HCT116 (cell line): ENCODE measurements around the gene CLK3. TPM values are rescaled to one million over a fixed set of nuclear protein-coding genes. Genes with fewer than 3 reads are reported as not detected.

Experiments used
- ATAC-seq: fragments of 200-7000 bp; cut with Tn5 transposase; 2 replicates; pipeline ENCODE4 v1.9.1; 2020; ENCODE audit warnings: mild to moderate bottlenecking, moderate library complexity
- BruUV-seq: library from RNA; stranded (reverse); fragments of 400-500 nt; replicated peaks from 2 replicates; lab custom pipeline; 2021; lab: Mats Ljungman, UMichigan
- CTCF ChIA-PET: fragments of 300-600 bp; sonication (Branson Sonifier 250); formaldehyde crosslinking; loops from one replicate; lab custom pipeline; 2021; ENCODE audit warnings: antibody characterized with exemption; lab: Charles Lee
- POLR2A ChIA-PET: fragments of 300-600, 350-600 bp; sonication (Branson Sonifier 250); formaldehyde crosslinking; loops from one replicate; lab custom pipeline; 2021; ENCODE audit warnings: antibody characterized with exemption; lab: Charles Lee
- RAD21 ChIA-PET, 2 experiments: fragments of 300-600 bp; sonication (Branson Sonifier 250); formaldehyde crosslinking; loops; one replicate each; lab custom pipeline; 2023; ENCODE audit warnings: low total read pairs in 2 of 2; ENCODE audit not compliant: uncharacterized antibody in 2 of 2, unreplicated experiment in 2 of 2, low non-redundant PET in 1 of 2; lab: Charles Lee
- DNase-seq: peaks from one replicate; pipeline ENCODE4 v3.0.0-alpha.2; 2010; ENCODE audit warnings: low read depth, low spot score
- H2AFZ ChIP-seq: fragments of 200-600 bp; shearing (Covaris generic), sonication (generic); 2 replicates; pipeline ENCODE4 v1.6.1; 2017; ENCODE audit warnings: low read depth, mixed run types, mixed read lengths, antibody characterized with exemption, low read length; ENCODE audit not compliant: poor library complexity, severe bottlenecking
- H3K27ac ChIP-seq: 2 replicates; pipeline ENCODE4 v1.5.1; 2012; ENCODE audit warnings: low read depth, low read length
- H3K27me3 ChIP-seq: fragments of 200-600 bp; sonication (generic); 2 replicates; pipeline ENCODE4 v1.6.1; 2016; ENCODE audit warnings: mixed run types, low read length, mixed read lengths; ENCODE audit not compliant: insufficient read depth
- H3K36me3 ChIP-seq, 2 experiments: fragments of 200-500 bp in 1 of 2; fragments of 200-600 bp in 1 of 2; sonication (Bioruptor generic) in 1 of 2; sonication (generic) in 1 of 2; 2 replicates each; pipeline versions ENCODE4 v1.5.1 to v1.6.1; 2014 to 2016; ENCODE audit warnings: low read length in 2 of 2, inconsistent platforms in 1 of 2, mixed read lengths in 1 of 2, mixed run types in 1 of 2; ENCODE audit not compliant: insufficient read depth in 2 of 2, control insufficient read depth in 1 of 2
- H3K4me1 ChIP-seq, 2 experiments: fragments of 200-600 bp in 1 of 2; sonication (generic) in 1 of 2; 2 replicates each; pipeline versions ENCODE4 v1.5.1 to v1.6.1; 2012 to 2017; ENCODE audit warnings: low read length in 2 of 2, inconsistent platforms in 1 of 2, mild to moderate bottlenecking in 1 of 2, mixed read lengths in 1 of 2, mixed run types in 1 of 2, moderate library complexity in 1 of 2; ENCODE audit not compliant: insufficient read depth in 2 of 2, control insufficient read depth in 1 of 2
- H3K4me2 ChIP-seq: fragments of 200-600 bp; sonication (generic); 2 replicates; pipeline ENCODE4 v1.6.1; 2017; ENCODE audit warnings: mixed run types, low read length, mixed read lengths
- H3K4me3 ChIP-seq, 2 experiments: fragments of 200-600 bp in 1 of 2; sonication (generic) in 1 of 2; replicated peaks in 1 of 2; 2 replicates each; pipeline ENCODE4 v1.5.1; 2011 to 2016; ENCODE audit warnings: low read length in 2 of 2, control low read depth in 1 of 2, low read depth in 1 of 2, mild to moderate bottlenecking in 1 of 2, mixed read lengths in 1 of 2, mixed run types in 1 of 2
- H3K79me2 ChIP-seq: fragments of 200-600 bp; sonication (generic); 2 replicates; pipeline ENCODE4 v1.6.1; 2017; ENCODE audit warnings: mild to moderate bottlenecking, mixed run types, low read length, moderate library complexity, mixed read lengths; ENCODE audit not compliant: insufficient read depth
- H3K9ac ChIP-seq: fragments of 200-600 bp; sonication (generic); 2 replicates; pipeline ENCODE4 v1.6.1; 2016; ENCODE audit warnings: low read length, mixed read lengths
- H3K9me2 ChIP-seq: fragments of 200-600 bp; sonication (generic), shearing (Covaris generic); 2 replicates; pipeline ENCODE4 v1.6.1; 2017; ENCODE audit warnings: mixed run types, mild to moderate bottlenecking, moderate library complexity; ENCODE audit not compliant: insufficient read depth
- H3K9me3 ChIP-seq, 2 experiments: fragments of 200-500 bp in 1 of 2; fragments of 200-600 bp in 1 of 2; sonication (Bioruptor generic) in 1 of 2; sonication (generic) in 1 of 2; 2 replicates each; pipeline ENCODE4 v1.6.1; 2014 to 2017; ENCODE audit warnings: low read length in 2 of 2, mixed read lengths in 2 of 2, inconsistent platforms in 1 of 2, low read depth in 1 of 2, mild to moderate bottlenecking in 1 of 2, mixed run types in 1 of 2, moderate library complexity in 1 of 2; ENCODE audit not compliant: control insufficient read depth in 1 of 2, insufficient read depth in 1 of 2
- H4K20me1 ChIP-seq: fragments of 200-600 bp; sonication (generic), shearing (Covaris generic); 2 replicates; pipeline ENCODE4 v1.6.1; 2017; ENCODE audit warnings: mixed run types, mild to moderate bottlenecking, moderate library complexity; ENCODE audit not compliant: insufficient read depth
- ATF3 ChIP-seq: IDR thresholded peaks from 2 replicates; pipeline ENCODE4 v1.6.1; 2012
- CEBPB ChIP-seq: IDR thresholded peaks from 2 replicates; pipeline ENCODE4 v1.6.1; 2012; ENCODE audit warnings: low read depth
- CTCF ChIP-seq, 3 experiments: fragments of 200-600 bp in 1 of 3; sonication (generic) in 1 of 3; IDR thresholded peaks in 2 of 3; conservative IDR thresholded peaks in 1 of 3; 2 replicates each; pipeline ENCODE4 v1.5.1; 2012 to 2017; ENCODE audit warnings: low read depth in 2 of 3, low read length in 2 of 3, antibody characterized with exemption in 1 of 3, borderline replicate concordance in 1 of 3, control low read depth in 1 of 3, mild to moderate bottlenecking in 1 of 3, mixed read lengths in 1 of 3, mixed run types in 1 of 3, moderate library complexity in 1 of 3; ENCODE audit not compliant: insufficient read depth in 1 of 3
- EZH2 ChIP-seq: fragments of 200-600 bp; sonication (generic); IDR thresholded peaks from 2 replicates; pipeline ENCODE4 v1.6.1; 2017; ENCODE audit warnings: antibody characterized with exemption, mixed run types
- POLR2A ChIP-seq: IDR thresholded peaks from 2 replicates; pipeline ENCODE4 v1.7.0; 2011; ENCODE audit warnings: borderline replicate concordance; ENCODE audit not compliant: insufficient read depth, insufficient read length; ENCODE audit errors: extremely low read depth
- REST ChIP-seq: IDR thresholded peaks from 2 replicates; pipeline ENCODE4 v1.6.1; 2012; ENCODE audit warnings: low read depth
- SRF ChIP-seq: IDR thresholded peaks from 2 replicates; pipeline ENCODE4 v1.6.1; 2012; ENCODE audit warnings: low read depth
- YY1 ChIP-seq: IDR thresholded peaks from 2 replicates; pipeline ENCODE4 v1.6.1; 2011; ENCODE audit warnings: low read length, low read depth, moderate library complexity, mild to moderate bottlenecking; ENCODE audit not compliant: insufficient replicate concordance; ENCODE audit errors: extremely low read depth
- intact Hi-C: fragments of 100-400 bp; cut with micrococcal nuclease; formaldehyde crosslinking; loops from 2 replicates; pipeline ENCODE4 v1.10.0; 2022
- total RNA-seq: library from RNA; stranded (reverse); gene quantifications from one replicate; pipeline ENCODE4 v1.2.1, GENCODE V29; 2021; ENCODE audit not compliant: unreplicated experiment

The CLK3 gene
- total RNA-seq, 1 experiment from 2014 or later, result 79.3 TPM

GRCh38 chr15:74633781-74634180, 18.1 kb downstream of the CLK3 start:
- no peaks in the 10 kb centered on the region; the same call in 1 of the 2 replicates for H3K79me2 ChIP-seq
- no peaks in the 10 kb centered on the region for H3K27me3 ChIP-seq
- H2AFZ ChIP-seq, result no peak overlapping the region
- no TSS peak for BruUV-seq
- H3K27ac ChIP-seq, result no peak overlapping the region
- H3K4me1 ChIP-seq, result no peaks in the 10 kb centered on the region
- ChIA-PET POLR2A (interaction anchor here (1.9 to 2.2 kb wide), 2 partner anchors 135 to 137 kb away, joined by 6 read pairs; no protein-coding TSS in a partner anchor), CTCF (interaction anchor here (8.4 kb wide), 1 partner anchor 136 kb away, joined by 258 read pairs; no protein-coding TSS in a partner anchor), RAD21 (interaction anchor here (0.6 to 2.3 kb wide), 3 partner anchors 135 to 137 kb away, joined by 3 to 13 read pairs (median 12); no protein-coding TSS in a partner anchor)
- DNase-seq (no peak), ATAC-seq (no peak)
- no peak for TF ChIP-seq ATF3
- TF ChIP-seq CTCF (IDR thresholded peaks at IDR 0.05 in 2 of 3, conservative IDR thresholded peaks at IDR 0.05 in 1 of 3; ENCODE audit: borderline replicate concordance in 1 of 3, insufficient read depth in 1 of 3, low read depth in 2 of 3, low read length in 2 of 3), result 0 out of 6 replicates have a peak, but pooled peaks of 1 of the 3 experiments have one; percentile 10
- no peak overlapping the region for H3K4me2 ChIP-seq
- no peaks in the 10 kb centered on the region for H3K9me3 ChIP-seq
- no peak overlapping the region for H3K9ac ChIP-seq
- intact Hi-C loops, result loop anchor here (5.0 kb wide), 1 partner anchor 354 kb away; no protein-coding TSS in a partner anchor
- no peak overlapping the region for H3K4me3 ChIP-seq
- H3K9me2 ChIP-seq, result no peaks in the 10 kb centered on the region
- peaks cover 3 to 14% of the 10 kb centered on the region in 2 experiments; a peak in 2 of 4 replicates for H3K36me3 ChIP-seq
- no peaks in the 10 kb centered on the region for H4K20me1 ChIP-seq

- ChIA-PET POLR2A (interaction anchor here (1.9 to 2.2 kb wide), 2 partner anchors 133 to 136 kb away, joined by 6 read pairs; no protein-coding TSS in a partner anchor), CTCF (interaction anchor here (1.0 to 8.4 kb wide), 2 partner anchors 135 to 315 kb away, joined by 3 to 258 read pairs; no protein-coding TSS in a partner anchor), RAD21 (interaction anchor here (1.8 to 2.3 kb wide), 2 partner anchors 133 kb away, joined by 12 to 13 read pairs; no protein-coding TSS in a partner anchor)
- DNase-seq (no peak), ATAC-seq (peak; percentile 86)
- no peak overlapping the region for H2AFZ ChIP-seq
- H3K9me3 ChIP-seq, result no peaks in the 10 kb centered on the region
- no peaks in the 10 kb centered on the region for H3K9me2 ChIP-seq
- no peaks in the 10 kb centered on the region for H4K20me1 ChIP-seq
- no peaks in the 10 kb centered on the region for H3K27me3 ChIP-seq
- no peak overlapping the region for H3K4me3 ChIP-seq
- H3K36me3 ChIP-seq, result peaks cover 0 to 8% of the 10 kb centered on the region in 2 experiments; a peak in 1 of 4 replicates
- intact Hi-C loops, result loop anchor here (1.0 kb wide), 2 partner anchors 134 to 315 kb away; no protein-coding TSS in a partner anchor
- H3K9ac ChIP-seq, result no peak overlapping the region
- H3K4me2 ChIP-seq, result no peak overlapping the region
- H3K4me1 ChIP-seq, result no peaks in the 10 kb centered on the region
- BruUV-seq, result no TSS peak
- H3K79me2 ChIP-seq, result no peaks in the 10 kb centered on the region; the same call in 1 of the 2 replicates
- no peak overlapping the region for H3K27ac ChIP-seq
- TF ChIP-seq EZH2 (no peak), CEBPB (no peak), YY1 (no peak), POLR2A (no peak), SRF (no peak), REST (no peak), CTCF (IDR thresholded peaks at IDR 0.05 in 2 of 3, conservative IDR thresholded peaks at IDR 0.05 in 1 of 3; ENCODE audit: borderline replicate concordance in 1 of 3, insufficient read depth in 1 of 3, low read depth in 2 of 3, low read length in 2 of 3) (peak; percentile 87 to 94 (median 88))
Observed at GRCh38 chr15:74635228-74635627, 19.6 kb downstream of the CLK3 start.
